T-cell (primary cell): ENCODE data around the gene SLC25A29. TPM values are rescaled to one million over a fixed set of nuclear protein-coding genes. Genes with fewer than 3 reads are reported as not detected.
"Not testable (repeated sequence)": the region's sequence is repeated elsewhere in the genome, so short reads cannot be mapped to it uniquely, and the experiment has no call there.

Experiments used
- ATAC-seq, 4 experiments: fragments of 200-7000 bp in 3 of 4; fragments of 150-1000 bp in 1 of 4; cut with Tn5 transposase; replicated peaks in 1 of 4; 1 replicate in 3 of 4; 2 replicates in 1 of 4; pipeline ENCODE4 v1.10.0; 2021; ENCODE audit warnings: moderate library complexity in 3 of 4, mild to moderate bottlenecking in 2 of 4, moderate number of reproducible peaks in 1 of 4
- CTCF ChIA-PET, 2 donors: fragments of 300-600 bp; sonication (Branson Sonifier 250); formaldehyde crosslinking; loops; one replicate each; lab custom pipeline; 2022; ENCODE audit warnings: antibody characterized with exemption in 2 of 2; lab: Charles Lee
- POLR2A ChIA-PET, 2 donors: fragments of 300-600 bp; sonication (Branson Sonifier 250); formaldehyde crosslinking; loops; one replicate each; lab custom pipeline; 2022; ENCODE audit warnings: antibody characterized with exemption in 2 of 2; lab: Charles Lee
- DNase-seq, 35 experiments: peaks; one replicate each; pipeline versions ENCODE4 v3.0.0 to v3.0.0-alpha.2; 2013 to 2023
- H3K27ac ChIP-seq: one replicate; pipeline ENCODE4 v1.5.1; 2013; ENCODE audit warnings: low read length
- H3K27me3 ChIP-seq, 2 experiments: replicated peaks in 1 of 2; 1 replicate in 1 of 2; 2 replicates in 1 of 2; pipeline versions ENCODE4 v1.6.1 to v1.7.0; 2013; ENCODE audit warnings: low read length in 1 of 2, mixed read lengths in 1 of 2; ENCODE audit not compliant: control insufficient read depth in 2 of 2, insufficient read depth in 2 of 2; ENCODE audit errors: extremely low read depth in 1 of 2
- H3K36me3 ChIP-seq, 2 donors: 1 replicate in 1 of 2; 2 replicates in 1 of 2; pipeline versions ENCODE4 v1.6.1 to v1.7.0; 2013; ENCODE audit warnings: low read length in 1 of 2; ENCODE audit not compliant: control insufficient read depth in 2 of 2, insufficient read depth in 1 of 2; ENCODE audit errors: extremely low read depth in 1 of 2
- H3K4me1 ChIP-seq, 2 experiments: 1 replicate in 1 of 2; 2 replicates in 1 of 2; pipeline versions ENCODE4 v1.6.1 to v1.7.0; 2013; ENCODE audit warnings: low read length in 2 of 2, mixed read lengths in 1 of 2; ENCODE audit not compliant: insufficient read depth in 2 of 2, control insufficient read depth in 1 of 2; ENCODE audit errors: extremely low read depth in 1 of 2
- H3K4me3 ChIP-seq, 2 donors: 1 replicate in 1 of 2; 2 replicates in 1 of 2; pipeline versions ENCODE4 v1.5.1 to v1.7.0; 2013; ENCODE audit warnings: mild to moderate bottlenecking in 2 of 2, low read length in 1 of 2, moderate library complexity in 1 of 2; ENCODE audit not compliant: control insufficient read depth in 1 of 2; ENCODE audit errors: extremely low read depth in 1 of 2
- H3K9me3 ChIP-seq: 2 replicates; pipeline ENCODE4 v1.7.0; 2013
- H3K27ac Mint-ChIP-seq, 2 donors: one replicate each; pipeline ENCODE4 v1.8.0; 2020 to 2021; ENCODE audit warnings: mild to moderate bottlenecking in 2 of 2, mixed read lengths in 2 of 2
- H3K27me3 Mint-ChIP-seq, 2 donors: one replicate each; pipeline ENCODE4 v1.8.0; 2021 to 2022; ENCODE audit warnings: mixed read lengths in 2 of 2
- H3K36me3 Mint-ChIP-seq: one replicate; pipeline ENCODE4 v1.8.0; 2021; ENCODE audit warnings: mixed read lengths
- H3K4me1 Mint-ChIP-seq, 3 donors: one replicate each; pipeline ENCODE4 v1.8.0; 2020 to 2022; ENCODE audit warnings: mixed read lengths in 3 of 3, mild to moderate bottlenecking in 1 of 3
- H3K4me3 Mint-ChIP-seq, 3 donors: one replicate each; pipeline ENCODE4 v1.8.0; 2020 to 2022; ENCODE audit warnings: mild to moderate bottlenecking in 3 of 3, mixed read lengths in 3 of 3, moderate library complexity in 3 of 3
- H3K9me3 Mint-ChIP-seq, 3 donors: one replicate each; pipeline ENCODE4 v1.8.0; 2020 to 2022; ENCODE audit warnings: mixed read lengths in 3 of 3
- WGBS: methylation state at CpG from one replicate; pipeline ENCODE4 v1.1.5; 2013; ENCODE audit warnings: missing lambda C conversion rate; ENCODE audit not compliant: insufficient coverage; 5-methylcytosine and 5-hydroxymethylcytosine counted together
- total RNA-seq, 35 experiments: library from RNA in 6 of 35; stranded (reverse) in 6 of 35; fragments of 120-200 nt in 1 of 35; gene quantifications; one replicate each; pipeline versions ENCODE4 v1.2.1 to v1.2.4 and lab custom pipeline; 2013 to 2026

SLC25A29 gene
- total RNA-seq, 5 donors from 2014 or later (not counting 1 experiment from before 2014, with no cell fraction given) = 4.7 to 74.1 (median 33.4) TPM

DNA sequence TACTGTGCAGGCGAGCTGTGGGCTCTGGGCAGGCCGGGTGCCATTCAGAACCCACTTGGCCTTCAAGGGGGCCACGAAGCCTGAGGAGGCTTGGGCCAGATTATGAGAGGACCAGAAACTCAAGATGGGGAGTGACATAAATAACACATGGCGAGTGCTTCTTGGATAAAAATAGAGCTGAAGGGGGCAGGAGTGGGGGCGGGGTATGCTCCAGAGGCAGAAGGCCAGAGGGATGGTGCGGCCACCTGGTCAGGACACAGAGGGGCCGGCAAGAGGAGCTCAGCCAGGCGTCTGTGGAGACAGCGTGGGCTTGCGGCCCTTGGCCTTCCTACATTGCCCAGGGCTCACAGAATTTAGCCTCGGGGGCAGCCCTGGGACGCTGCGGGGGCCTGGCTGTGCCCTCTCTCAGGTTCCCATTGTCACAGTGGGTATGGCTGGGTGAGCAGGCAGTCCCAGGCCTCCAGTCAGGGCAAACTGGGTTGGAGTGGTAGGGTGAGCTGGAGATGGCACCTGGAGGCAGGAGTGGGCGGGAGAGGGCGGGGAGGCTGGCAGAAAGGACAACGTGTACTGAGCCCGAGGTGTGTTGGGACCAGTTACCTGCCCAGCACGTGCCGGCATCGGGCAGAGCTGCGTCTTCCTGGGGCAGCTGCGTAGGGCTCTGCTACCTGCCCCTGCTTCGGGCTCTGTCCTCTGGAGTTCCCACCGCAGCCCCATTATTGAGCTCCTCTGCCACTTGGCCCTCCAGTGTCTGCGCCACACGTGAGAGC is 7.4 kb upstream of the SLC25A29 start:
- POLR2A ChIA-PET = no interaction called here
- Mint-ChIP-seq H3K27me3 (no peaks in the 10 kb centered on the region), H3K9me3 (no peaks in the 10 kb centered on the region), H3K4me3 (no peak overlapping the region), H3K4me1 (peaks cover 0 to 12% (median 3%) of the 10 kb centered on the region in 3 donors), H3K36me3 (no peaks in the 10 kb centered on the region), H3K27ac (no peak overlapping the region)
- H3K4me1 ChIP-seq = peaks cover 0 to 17% of the 10 kb centered on the region in 2 experiments
- H3K4me3 ChIP-seq = no peak overlapping the region
- ATAC-seq (no peak), DNase-seq (no peak)
- CTCF ChIA-PET = interaction anchor here in 1 of 2 donors (0.6 kb wide), 2 partner anchors 26 to 34 kb away, joined by 3 to 4 read pairs; no protein-coding TSS in a partner anchor
- H3K27ac ChIP-seq = no peak overlapping the region
- no peaks in the 10 kb centered on the region for H3K9me3 ChIP-seq
- no peaks in the 10 kb centered on the region for H3K27me3 ChIP-seq
- 92% methylated on average over 24 of the region's 26 CpGs for WGBS
- H3K36me3 ChIP-seq = no peaks in the 10 kb centered on the region

- no peaks in the 10 kb centered on the region for H3K27me3 Mint-ChIP-seq
- H3K4me1 Mint-ChIP-seq = peaks cover 2 to 14% (median 5%) of the 10 kb centered on the region in 3 donors
- Histone ChIP-seq H3K4me1 (peaks cover 0 to 11% of the 10 kb centered on the region in 2 experiments), H3K9me3 (no peaks in the 10 kb centered on the region), H3K4me3 (no peak overlapping the region), H3K27ac (no peak overlapping the region), H3K27me3 (no peaks in the 10 kb centered on the region), H3K36me3 (no peaks in the 10 kb centered on the region)
- H3K27ac Mint-ChIP-seq = no peak overlapping the region
- WGBS = 71% methylated on average over 10 of the region's 10 CpGs
- no peak for DNase-seq
- ATAC-seq = no peak
- POLR2A ChIA-PET = no interaction called here
- H3K36me3 Mint-ChIP-seq = no peaks in the 10 kb centered on the region
- CTCF ChIA-PET = no interaction called here
- H3K4me3 Mint-ChIP-seq = no peak overlapping the region
- H3K9me3 Mint-ChIP-seq = no peaks in the 10 kb centered on the region
These were observed 6.7 kb upstream of the SLC25A29 start for GRCh38 chr14:100312877-100313400.

- H3K27me3 ChIP-seq, CTCF ChIA-PET, H3K27ac ChIP-seq, H3K36me3 ChIP-seq, H3K36me3 Mint-ChIP-seq, ATAC-seq, H3K9me3 Mint-ChIP-seq, H3K4me3 ChIP-seq, DNase-seq, H3K4me3 Mint-ChIP-seq, H3K27me3 Mint-ChIP-seq, H3K9me3 ChIP-seq, H3K4me1 ChIP-seq, H3K27ac Mint-ChIP-seq, H3K4me1 Mint-ChIP-seq, POLR2A ChIA-PET: not testable (repeated sequence)
- WGBS = 41% methylated on average over 7 of the region's 18 CpGs
These were observed 6.0 kb upstream of the SLC25A29 start for GRCh38 chr14:100312110-100312876.

- ChIA-PET CTCF (no interaction called here), POLR2A (no interaction called here)
- peaks cover 0 to 5% of the 10 kb centered on the region in 2 donors for H3K27me3 Mint-ChIP-seq
- ATAC-seq (no peak), DNase-seq (no peak)
- Histone ChIP-seq H3K4me3 (no peak overlapping the region), H3K9me3 (no peaks in the 10 kb centered on the region), H3K36me3 (no peaks in the 10 kb centered on the region), H3K4me1 (peaks cover 2 to 27% of the 10 kb centered on the region in 2 experiments), H3K27ac (no peak overlapping the region), H3K27me3 (peaks cover 0 to 11% of the 10 kb centered on the region in 2 experiments)
- 46% methylated on average over 4 of the region's 8 CpGs for WGBS
- H3K4me1 Mint-ChIP-seq = peaks cover 18 to 21% (median 19%) of the 10 kb centered on the region in 3 donors
- H3K4me3 Mint-ChIP-seq = no peak overlapping the region
- H3K9me3 Mint-ChIP-seq = no peaks in the 10 kb centered on the region
- peak overlapping the region in 1 of 2 donors; percentile 39 for H3K27ac Mint-ChIP-seq
- H3K36me3 Mint-ChIP-seq = no peaks in the 10 kb centered on the region
These were observed 2.9 kb upstream of the SLC25A29 start for GRCh38 chr14:100309028-100309737.

DNA sequence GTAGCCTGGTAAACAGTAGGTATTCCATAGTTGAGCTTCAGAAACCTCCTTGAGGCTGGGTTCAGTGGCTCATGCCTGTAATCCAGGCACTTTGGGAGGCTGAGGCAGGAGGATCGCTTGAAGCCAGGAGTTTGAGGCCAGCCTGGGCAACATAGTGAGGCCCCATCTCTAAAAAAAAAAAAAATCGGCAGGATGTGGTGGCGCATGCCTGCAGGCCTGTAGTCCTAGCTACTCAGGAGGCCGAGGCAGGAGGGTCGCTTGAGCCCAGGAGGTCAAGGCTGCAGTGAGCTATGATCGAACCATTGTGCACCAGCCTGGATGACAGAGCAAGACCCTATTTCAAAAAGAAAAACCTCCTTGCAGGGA is 2.2 kb upstream of the SLC25A29 start:
- ATAC-seq, H3K27me3 Mint-ChIP-seq, POLR2A ChIA-PET, H3K27ac ChIP-seq, H3K9me3 Mint-ChIP-seq, H3K36me3 ChIP-seq, H3K36me3 Mint-ChIP-seq, H3K4me3 ChIP-seq, DNase-seq, CTCF ChIA-PET, H3K9me3 ChIP-seq: not testable (repeated sequence)
- Histone ChIP-seq H3K4me1 (peaks cover 2 to 27% of the 10 kb centered on the region in 2 experiments), H3K27me3 (peaks cover 0 to 11% of the 10 kb centered on the region in 2 experiments)
- Mint-ChIP-seq H3K27ac (peak overlapping the region in 1 of 2 donors; percentile 39), H3K4me3 (peak overlapping the region in 2 of 3 donors; percentile 21 to 31), H3K4me1 (peaks cover 19 to 23% (median 19%) of the 10 kb centered on the region in 3 donors)
- WGBS = 61% methylated on average over 5 of the region's 6 CpGs
